WTC11 (cell line): ENCODE data around the gene XIRP2. TPM values are rescaled to one million over a fixed set of nuclear protein-coding genes. Genes with fewer than 3 reads are reported as not detected.

Experiments
- ATAC-seq: fragments of 200-7000 bp; cut with Tn5 transposase; 2 replicates; pipeline ENCODE4 v1.10.0; 2021; ENCODE audit warnings: mild to moderate bottlenecking, moderate library complexity
- CTCF ChIA-PET: fragments of 300-600 bp; sonication (Branson Sonifier 250); formaldehyde crosslinking; loops from one replicate; lab custom pipeline; 2021; ENCODE audit warnings: antibody characterized with exemption; lab: Charles Lee
- POLR2A ChIA-PET: fragments of 350-600 bp; sonication (Branson Sonifier 250); formaldehyde crosslinking; loops from one replicate; lab custom pipeline; 2021; ENCODE audit warnings: antibody characterized with exemption; lab: Charles Lee
- DNase-seq: peaks from one replicate; pipeline ENCODE4 v3.0.0; 2021; ENCODE audit warnings: low spot score
- H3K27ac Mint-ChIP-seq: 2 replicates; pipeline ENCODE4 v1.8.0; 2021; ENCODE audit warnings: mixed read lengths
- H3K27me3 Mint-ChIP-seq: 2 replicates; pipeline ENCODE4 v1.8.0; 2021; ENCODE audit warnings: low read depth, mild to moderate bottlenecking, moderate library complexity, mixed read lengths
- H3K36me3 Mint-ChIP-seq: 2 replicates; pipeline ENCODE4 v1.8.0; 2021; ENCODE audit warnings: mixed read lengths
- H3K4me1 Mint-ChIP-seq: 2 replicates; pipeline ENCODE4 v1.8.0; 2022; ENCODE audit warnings: mixed read lengths
- H3K4me3 Mint-ChIP-seq: 2 replicates; pipeline ENCODE4 v1.8.0; 2021; ENCODE audit warnings: mild to moderate bottlenecking, moderate library complexity, mixed read lengths
- H3K9me3 Mint-ChIP-seq: 2 replicates; pipeline ENCODE4 v1.8.0; 2021; ENCODE audit warnings: mixed read lengths
- ATF1 ChIP-seq: sonication (generic); formaldehyde crosslinking; IDR thresholded peaks from 2 replicates; pipeline ENCODE4 v1.8.1; 2023; ENCODE audit warnings: mild to moderate bottlenecking, moderate library complexity, missing genetic modification reagents
- KAT7 ChIP-seq: sonication (generic); formaldehyde crosslinking; IDR thresholded peaks from 2 replicates; pipeline ENCODE4 v1.8.1; 2023; ENCODE audit warnings: missing genetic modification reagents, mild to moderate bottlenecking, borderline replicate concordance
- PRDM15 ChIP-seq: sonication (generic); formaldehyde crosslinking; IDR thresholded peaks from 2 replicates; pipeline ENCODE4 v1.8.0; 2022; ENCODE audit warnings: missing genetic modification reagents
- RORB ChIP-seq: fragments of 250-450 bp; sonication (Bioruptor Pico); IDR thresholded peaks from 2 replicates; pipeline ENCODE4 v1.9.0; 2021; ENCODE audit warnings: mild to moderate bottlenecking
- ZBTB21 ChIP-seq: sonication (generic); formaldehyde crosslinking; IDR thresholded peaks from 2 replicates; pipeline ENCODE4 v1.8.1; 2023; ENCODE audit warnings: mild to moderate bottlenecking, missing genetic modification reagents, borderline replicate concordance
- ZBTB43 ChIP-seq: sonication (generic); formaldehyde crosslinking; IDR thresholded peaks from 2 replicates; pipeline ENCODE4 v1.8.1; 2023; ENCODE audit warnings: mild to moderate bottlenecking, missing genetic modification reagents
- ZNF396 ChIP-seq: fragments of 250-450 bp; sonication (Bioruptor Pico); IDR thresholded peaks from 2 replicates; pipeline ENCODE4 v1.8.0; 2021; ENCODE audit warnings: mild to moderate bottlenecking, moderate library complexity, borderline replicate concordance
- ZNF416 ChIP-seq: fragments of 250-450 bp; sonication (Bioruptor Pico); IDR thresholded peaks from 2 replicates; pipeline ENCODE4 v1.9.0; 2021; ENCODE audit warnings: mild to moderate bottlenecking, inconsistent platforms
- ZNF425 ChIP-seq: fragments of 250-450 bp; sonication (Bioruptor Pico); conservative IDR thresholded peaks from 2 replicates; pipeline ENCODE4 v1.9.0; 2021; ENCODE audit warnings: mild to moderate bottlenecking
- ZSCAN18 ChIP-seq: fragments of 250-450 bp; sonication (Bioruptor Pico); IDR thresholded peaks from 2 replicates; pipeline ENCODE4 v2.1.2; 2022; ENCODE audit warnings: mild to moderate bottlenecking, moderate library complexity
- total RNA-seq: library from RNA; stranded (reverse); gene quantifications from 3 replicates; pipeline ENCODE4 v1.2.3, GENCODE V29; 2021
- TF ChIP-seq, protein P1 (sequence below): sonication (generic); formaldehyde crosslinking; IDR thresholded peaks from 2 replicates; pipeline ENCODE4 v1.8.0; 2023; ENCODE audit warnings: missing genetic modification reagents, mild to moderate bottlenecking, borderline replicate concordance
- TF ChIP-seq, protein P2 (sequence below): fragments of 200-600 bp; IDR thresholded peaks from 2 replicates; pipeline ENCODE4 v1.8.0; 2022; ENCODE audit warnings: antibody characterized with exemption

XIRP2 gene
- total RNA-seq, 1 experiment from 2014 or later: 0.87 TPM

DNA sequence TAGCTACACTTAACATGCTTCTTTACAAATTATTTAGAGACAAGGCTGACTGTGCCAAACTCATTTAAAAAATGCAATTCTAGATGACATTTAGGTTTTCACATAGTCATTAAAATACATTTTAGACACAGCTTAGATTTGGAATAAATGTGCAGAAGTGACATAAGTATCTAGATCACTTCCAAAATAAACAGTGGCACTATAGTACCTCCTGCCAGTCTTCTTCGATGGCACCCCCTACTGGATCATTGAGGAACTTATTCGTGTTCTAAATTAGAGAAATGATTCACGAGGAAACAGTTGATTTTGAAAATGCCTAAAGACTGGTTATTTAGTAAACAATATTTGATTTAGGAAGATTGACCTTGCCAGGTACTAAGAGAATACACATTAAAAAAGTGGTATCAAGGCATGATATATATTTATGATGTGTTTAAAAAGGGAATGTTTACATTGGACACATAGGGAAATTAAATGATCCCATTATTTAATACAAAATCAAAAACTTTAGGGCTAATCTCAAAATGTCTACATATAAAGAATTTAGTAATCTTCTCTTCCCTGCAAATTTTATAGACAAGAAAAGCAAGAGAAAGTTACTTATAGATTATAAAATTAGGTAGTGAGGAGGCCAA is 323.9 kb downstream of the XIRP2 start:
- ChIA-PET POLR2A (interaction anchor here (0.7 kb wide), 1 partner anchor 238 kb away, joined by 3 read pairs; no protein-coding TSS in a partner anchor), CTCF (interaction anchor here (0.6 to 2.1 kb wide), 6 partner anchors 13 to 633 kb away, joined by 3 to 9 read pairs (median 3); no protein-coding TSS in a partner anchor)
- Mint-ChIP-seq H3K4me1 (peaks cover 15% of the 10 kb centered on the region), H3K27ac (no peak overlapping the region), H3K36me3 (no peaks in the 10 kb centered on the region), H3K27me3 (no peaks in the 10 kb centered on the region), H3K4me3 (no peak overlapping the region), H3K9me3 (no peaks in the 10 kb centered on the region)
- ATAC-seq (peak; percentile 56; the same call in 1 of the 2 replicates), DNase-seq (peak; percentile 28)
- TF ChIP-seq, protein P1, sequence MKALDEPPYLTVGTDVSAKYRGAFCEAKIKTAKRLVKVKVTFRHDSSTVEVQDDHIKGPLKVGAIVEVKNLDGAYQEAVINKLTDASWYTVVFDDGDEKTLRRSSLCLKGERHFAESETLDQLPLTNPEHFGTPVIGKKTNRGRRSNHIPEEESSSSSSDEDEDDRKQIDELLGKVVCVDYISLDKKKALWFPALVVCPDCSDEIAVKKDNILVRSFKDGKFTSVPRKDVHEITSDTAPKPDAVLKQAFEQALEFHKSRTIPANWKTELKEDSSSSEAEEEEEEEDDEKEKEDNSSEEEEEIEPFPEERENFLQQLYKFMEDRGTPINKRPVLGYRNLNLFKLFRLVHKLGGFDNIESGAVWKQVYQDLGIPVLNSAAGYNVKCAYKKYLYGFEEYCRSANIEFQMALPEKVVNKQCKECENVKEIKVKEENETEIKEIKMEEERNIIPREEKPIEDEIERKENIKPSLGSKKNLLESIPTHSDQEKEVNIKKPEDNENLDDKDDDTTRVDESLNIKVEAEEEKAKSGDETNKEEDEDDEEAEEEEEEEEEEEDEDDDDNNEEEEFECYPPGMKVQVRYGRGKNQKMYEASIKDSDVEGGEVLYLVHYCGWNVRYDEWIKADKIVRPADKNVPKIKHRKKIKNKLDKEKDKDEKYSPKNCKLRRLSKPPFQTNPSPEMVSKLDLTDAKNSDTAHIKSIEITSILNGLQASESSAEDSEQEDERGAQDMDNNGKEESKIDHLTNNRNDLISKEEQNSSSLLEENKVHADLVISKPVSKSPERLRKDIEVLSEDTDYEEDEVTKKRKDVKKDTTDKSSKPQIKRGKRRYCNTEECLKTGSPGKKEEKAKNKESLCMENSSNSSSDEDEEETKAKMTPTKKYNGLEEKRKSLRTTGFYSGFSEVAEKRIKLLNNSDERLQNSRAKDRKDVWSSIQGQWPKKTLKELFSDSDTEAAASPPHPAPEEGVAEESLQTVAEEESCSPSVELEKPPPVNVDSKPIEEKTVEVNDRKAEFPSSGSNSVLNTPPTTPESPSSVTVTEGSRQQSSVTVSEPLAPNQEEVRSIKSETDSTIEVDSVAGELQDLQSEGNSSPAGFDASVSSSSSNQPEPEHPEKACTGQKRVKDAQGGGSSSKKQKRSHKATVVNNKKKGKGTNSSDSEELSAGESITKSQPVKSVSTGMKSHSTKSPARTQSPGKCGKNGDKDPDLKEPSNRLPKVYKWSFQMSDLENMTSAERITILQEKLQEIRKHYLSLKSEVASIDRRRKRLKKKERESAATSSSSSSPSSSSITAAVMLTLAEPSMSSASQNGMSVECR (CRISPR knock-in tag): no peak
- TF ChIP-seq, protein P2, sequence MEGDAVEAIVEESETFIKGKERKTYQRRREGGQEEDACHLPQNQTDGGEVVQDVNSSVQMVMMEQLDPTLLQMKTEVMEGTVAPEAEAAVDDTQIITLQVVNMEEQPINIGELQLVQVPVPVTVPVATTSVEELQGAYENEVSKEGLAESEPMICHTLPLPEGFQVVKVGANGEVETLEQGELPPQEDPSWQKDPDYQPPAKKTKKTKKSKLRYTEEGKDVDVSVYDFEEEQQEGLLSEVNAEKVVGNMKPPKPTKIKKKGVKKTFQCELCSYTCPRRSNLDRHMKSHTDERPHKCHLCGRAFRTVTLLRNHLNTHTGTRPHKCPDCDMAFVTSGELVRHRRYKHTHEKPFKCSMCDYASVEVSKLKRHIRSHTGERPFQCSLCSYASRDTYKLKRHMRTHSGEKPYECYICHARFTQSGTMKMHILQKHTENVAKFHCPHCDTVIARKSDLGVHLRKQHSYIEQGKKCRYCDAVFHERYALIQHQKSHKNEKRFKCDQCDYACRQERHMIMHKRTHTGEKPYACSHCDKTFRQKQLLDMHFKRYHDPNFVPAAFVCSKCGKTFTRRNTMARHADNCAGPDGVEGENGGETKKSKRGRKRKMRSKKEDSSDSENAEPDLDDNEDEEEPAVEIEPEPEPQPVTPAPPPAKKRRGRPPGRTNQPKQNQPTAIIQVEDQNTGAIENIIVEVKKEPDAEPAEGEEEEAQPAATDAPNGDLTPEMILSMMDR: peak; percentile 80

DNA sequence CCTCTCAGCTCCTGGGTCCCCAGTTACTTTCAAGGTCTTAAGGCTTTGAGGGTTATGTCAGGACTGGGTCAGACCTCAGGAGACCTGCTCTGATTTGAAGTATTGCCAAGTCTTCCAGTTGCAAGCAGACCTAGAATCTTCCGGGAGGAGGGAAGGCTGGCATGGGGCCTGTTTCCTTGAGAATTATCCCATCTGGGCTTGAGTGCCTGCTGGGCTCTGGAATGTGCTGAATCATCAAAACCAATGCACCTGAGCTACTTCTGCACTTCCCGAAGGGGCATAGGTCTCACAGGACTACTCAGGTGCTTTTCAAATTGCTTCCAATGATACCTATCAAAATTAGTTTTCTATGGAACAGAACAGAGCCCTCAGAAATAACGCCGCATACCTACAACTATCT is 327.3 kb downstream of the XIRP2 start:
- Mint-ChIP-seq H3K4me3 (no peak overlapping the region), H3K27me3 (no peaks in the 10 kb centered on the region), H3K9me3 (no peaks in the 10 kb centered on the region), H3K36me3 (no peaks in the 10 kb centered on the region; the same call in 1 of the 2 replicates), H3K27ac (no peak overlapping the region), H3K4me1 (peaks cover 5% of the 10 kb centered on the region)
- TF ChIP-seq KAT7: no peak
- peak; percentile 23 for DNase-seq
- ChIA-PET CTCF (no interaction called here), POLR2A (no interaction called here)
- peak; percentile 79 for ATAC-seq

DNA sequence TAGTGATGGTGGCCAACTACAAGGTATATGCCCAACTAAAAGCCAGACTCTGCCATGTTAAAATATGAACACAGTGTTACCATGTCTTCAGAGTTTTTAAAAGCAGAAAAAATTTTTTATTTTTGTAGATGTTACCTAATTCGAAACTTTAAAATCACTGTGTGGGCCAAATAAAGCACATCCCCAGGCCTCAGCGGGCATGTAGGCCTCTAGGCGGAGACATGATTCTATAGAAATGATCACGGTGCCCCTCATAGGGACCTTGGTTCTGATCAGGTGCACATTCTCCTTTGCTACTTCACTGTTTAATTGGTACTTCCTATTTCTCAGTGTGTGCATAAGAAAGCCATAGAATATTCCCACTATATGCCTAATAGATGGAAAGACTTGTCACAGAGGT is 349.2 kb downstream of the XIRP2 start:
- peak; percentile 83 for ATAC-seq
- ChIA-PET POLR2A (no interaction called here), CTCF (no interaction called here)
- Mint-ChIP-seq H3K4me3 (no peak overlapping the region), H3K27ac (no peak overlapping the region), H3K36me3 (no peaks in the 10 kb centered on the region), H3K9me3 (no peaks in the 10 kb centered on the region), H3K27me3 (no peaks in the 10 kb centered on the region), H3K4me1 (peaks cover 2% of the 10 kb centered on the region; the same call in 1 of the 2 replicates)
- peak; percentile 14 for DNase-seq
- TF ChIP-seq ZBTB43 (no peak), ATF1 (CRISPR knock-in tag) (no peak), ZNF425 (CRISPR knock-in tag) (no peak), ZNF396 (CRISPR knock-in tag) (no peak), PRDM15 (CRISPR knock-in tag) (no peak), ZNF416 (CRISPR knock-in tag) (no peak), RORB (CRISPR knock-in tag) (no peak), ZBTB21 (no peak), ZSCAN18 (CRISPR knock-in tag) (no peak)
- TF ChIP-seq, protein P2: no peak
